Peyer's patch (tissue), 4 donors: ENCODE measurements around the gene LUC7L2.

Experiments
- POLR2A ChIP-seq, 2 donors: fragments of 450-650 bp; IDR thresholded peaks; one replicate each; pipeline ENCODE4 v1.5.1; 2017; ENCODE audit warnings: antibody characterized with exemption in 2 of 2, mild to moderate bottlenecking in 2 of 2, moderate library complexity in 2 of 2
- TF ChIP-seq, protein P1 (sequence below), 6 experiments: fragments of 450-650 bp in 4 of 6; fragments of 200-600 bp in 2 of 6; sonication (generic) in 1 of 6; IDR thresholded peaks; one replicate each; pipeline ENCODE4 v1.5.1; 2017 to 2019; ENCODE audit warnings: antibody characterized with exemption in 6 of 6, mild to moderate bottlenecking in 3 of 6, moderate library complexity in 1 of 6

- TF ChIP-seq, protein P1, sequence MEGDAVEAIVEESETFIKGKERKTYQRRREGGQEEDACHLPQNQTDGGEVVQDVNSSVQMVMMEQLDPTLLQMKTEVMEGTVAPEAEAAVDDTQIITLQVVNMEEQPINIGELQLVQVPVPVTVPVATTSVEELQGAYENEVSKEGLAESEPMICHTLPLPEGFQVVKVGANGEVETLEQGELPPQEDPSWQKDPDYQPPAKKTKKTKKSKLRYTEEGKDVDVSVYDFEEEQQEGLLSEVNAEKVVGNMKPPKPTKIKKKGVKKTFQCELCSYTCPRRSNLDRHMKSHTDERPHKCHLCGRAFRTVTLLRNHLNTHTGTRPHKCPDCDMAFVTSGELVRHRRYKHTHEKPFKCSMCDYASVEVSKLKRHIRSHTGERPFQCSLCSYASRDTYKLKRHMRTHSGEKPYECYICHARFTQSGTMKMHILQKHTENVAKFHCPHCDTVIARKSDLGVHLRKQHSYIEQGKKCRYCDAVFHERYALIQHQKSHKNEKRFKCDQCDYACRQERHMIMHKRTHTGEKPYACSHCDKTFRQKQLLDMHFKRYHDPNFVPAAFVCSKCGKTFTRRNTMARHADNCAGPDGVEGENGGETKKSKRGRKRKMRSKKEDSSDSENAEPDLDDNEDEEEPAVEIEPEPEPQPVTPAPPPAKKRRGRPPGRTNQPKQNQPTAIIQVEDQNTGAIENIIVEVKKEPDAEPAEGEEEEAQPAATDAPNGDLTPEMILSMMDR (IDR thresholded peaks at IDR 0.05): no peak
- TF ChIP-seq POLR2A (IDR thresholded peaks at IDR 0.05): no peak
Measured at GRCh38 chr7:139436806-139437205, 77.1 kb downstream of the LUC7L2 start.
